ENCODE results near the gene DOCK1.

Gene DOCK1

DNA sequence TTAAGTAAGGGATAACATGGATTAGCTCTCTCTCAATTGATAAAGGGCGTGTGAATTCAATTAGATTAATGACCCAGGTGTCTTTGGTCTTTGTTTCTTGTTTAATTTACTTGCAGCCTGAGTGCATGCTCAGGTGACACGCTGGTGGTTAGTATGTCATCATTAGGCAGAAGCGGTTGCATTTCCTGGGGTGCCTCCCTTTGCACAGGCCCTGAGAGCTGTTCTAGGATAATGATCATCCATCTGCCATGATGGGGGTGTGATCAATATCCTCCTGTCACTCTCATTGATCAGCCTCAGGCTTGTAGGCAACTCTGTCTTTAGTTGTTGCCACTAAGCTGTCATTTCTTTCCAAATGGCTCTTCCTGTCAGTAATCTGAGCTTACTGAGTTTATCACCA lies 544.3 kb downstream of the DOCK1 start:
- H3K4me3 ChIP-seq (ENCODE audit: severe bottlenecking): no peak overlapping the region

DNA sequence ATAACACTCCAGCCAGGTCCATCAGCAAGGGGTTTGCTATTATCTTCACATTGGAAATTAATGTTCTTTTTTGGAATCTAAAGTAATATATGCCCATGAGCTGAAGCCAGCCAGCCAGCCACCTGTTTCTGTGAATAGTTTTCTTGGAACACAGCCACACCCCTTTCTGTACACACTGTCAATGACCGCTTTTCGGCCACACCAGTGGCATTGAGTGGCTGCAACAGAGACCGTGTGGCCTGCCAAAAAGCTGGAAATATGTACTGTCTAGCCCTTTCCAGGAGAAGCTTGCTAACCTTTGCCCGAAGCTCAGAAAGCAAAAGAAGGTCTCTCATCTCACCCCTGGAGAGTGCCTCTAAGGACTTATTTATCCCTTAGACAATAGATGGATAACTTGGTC lies 545.4 kb downstream of the DOCK1 start:
- DNase-seq (ENCODE audit: low spot score): no peak
- no peaks in the 10 kb centered on the region for H3K4me1 ChIP-seq (ENCODE audit: insufficient read depth, poor library complexity, severe bottlenecking)

More for the DNA sequence above, 544.3 kb downstream of the DOCK1 start:
- no peaks in the 10 kb centered on the region for H3K4me1 ChIP-seq (ENCODE audit: insufficient read depth, poor library complexity, severe bottlenecking)
- H3K27ac ChIP-seq (ENCODE audit: poor library complexity, severe bottlenecking): no peak overlapping the region
- no peaks in the 10 kb centered on the region for H3K27me3 ChIP-seq (ENCODE audit: insufficient read depth, poor library complexity, severe bottlenecking)
- H3K36me3 ChIP-seq (ENCODE audit: low read depth): peaks cover under 1% of the 10 kb centered on the region; the same call in 1 of the 2 replicates
- no peaks in the 10 kb centered on the region for H3K9me3 ChIP-seq (ENCODE audit: severe bottlenecking)
- no peak for DNase-seq (ENCODE audit: low spot score)
- no peak for ATAC-seq (ENCODE audit: low read depth)
- TF ChIP-seq, protein P1, sequence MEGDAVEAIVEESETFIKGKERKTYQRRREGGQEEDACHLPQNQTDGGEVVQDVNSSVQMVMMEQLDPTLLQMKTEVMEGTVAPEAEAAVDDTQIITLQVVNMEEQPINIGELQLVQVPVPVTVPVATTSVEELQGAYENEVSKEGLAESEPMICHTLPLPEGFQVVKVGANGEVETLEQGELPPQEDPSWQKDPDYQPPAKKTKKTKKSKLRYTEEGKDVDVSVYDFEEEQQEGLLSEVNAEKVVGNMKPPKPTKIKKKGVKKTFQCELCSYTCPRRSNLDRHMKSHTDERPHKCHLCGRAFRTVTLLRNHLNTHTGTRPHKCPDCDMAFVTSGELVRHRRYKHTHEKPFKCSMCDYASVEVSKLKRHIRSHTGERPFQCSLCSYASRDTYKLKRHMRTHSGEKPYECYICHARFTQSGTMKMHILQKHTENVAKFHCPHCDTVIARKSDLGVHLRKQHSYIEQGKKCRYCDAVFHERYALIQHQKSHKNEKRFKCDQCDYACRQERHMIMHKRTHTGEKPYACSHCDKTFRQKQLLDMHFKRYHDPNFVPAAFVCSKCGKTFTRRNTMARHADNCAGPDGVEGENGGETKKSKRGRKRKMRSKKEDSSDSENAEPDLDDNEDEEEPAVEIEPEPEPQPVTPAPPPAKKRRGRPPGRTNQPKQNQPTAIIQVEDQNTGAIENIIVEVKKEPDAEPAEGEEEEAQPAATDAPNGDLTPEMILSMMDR (IDR thresholded peaks at IDR 0.05; ENCODE audit: poor library complexity, severe bottlenecking): no peak

DNA sequence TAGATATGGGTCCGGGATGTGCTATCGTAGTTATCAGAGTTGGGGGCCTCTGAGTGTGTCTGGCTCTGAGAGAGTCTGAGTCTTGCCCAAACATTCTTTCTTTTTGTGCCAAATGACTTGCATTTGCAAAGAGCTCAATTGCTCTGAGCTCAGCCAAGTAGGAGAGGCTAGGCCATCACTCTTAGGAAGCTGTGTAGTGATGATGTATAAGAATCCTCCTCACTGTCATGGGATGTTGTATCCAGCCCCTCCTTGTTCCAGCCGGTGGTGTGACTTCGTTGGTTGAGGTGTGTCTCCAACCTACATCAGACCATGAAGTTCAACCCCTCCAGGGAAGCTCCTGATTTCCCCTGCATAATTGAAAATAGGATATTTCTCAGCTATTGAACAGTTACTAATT lies 546.4 kb downstream of the DOCK1 start:
- Histone ChIP-seq H3K27me3 (ENCODE audit: insufficient read depth, poor library complexity, severe bottlenecking) (no peaks in the 10 kb centered on the region), H3K4me3 (ENCODE audit: severe bottlenecking) (no peak overlapping the region), H3K4me1 (ENCODE audit: insufficient read depth, poor library complexity, severe bottlenecking) (no peaks in the 10 kb centered on the region), H3K27ac (ENCODE audit: poor library complexity, severe bottlenecking) (no peak overlapping the region), H3K36me3 (ENCODE audit: low read depth) (no peaks in the 10 kb centered on the region), H3K9me3 (ENCODE audit: severe bottlenecking) (no peaks in the 10 kb centered on the region)
- no peak for DNase-seq (ENCODE audit: low spot score)
- ATAC-seq (ENCODE audit: low read depth): no peak
- TF ChIP-seq, protein P1 (IDR thresholded peaks at IDR 0.05; ENCODE audit: poor library complexity, severe bottlenecking): no peak

More for the DNA sequence above, 545.4 kb downstream of the DOCK1 start:
- Histone ChIP-seq H3K36me3 (ENCODE audit: low read depth) (no peaks in the 10 kb centered on the region), H3K4me3 (ENCODE audit: severe bottlenecking) (no peak overlapping the region), H3K27me3 (ENCODE audit: insufficient read depth, poor library complexity, severe bottlenecking) (no peaks in the 10 kb centered on the region), H3K27ac (ENCODE audit: poor library complexity, severe bottlenecking) (no peak overlapping the region), H3K9me3 (ENCODE audit: severe bottlenecking) (no peaks in the 10 kb centered on the region)
- TF ChIP-seq, protein P1 (IDR thresholded peaks at IDR 0.05; ENCODE audit: poor library complexity, severe bottlenecking): no peak
- no peak for ATAC-seq (ENCODE audit: low read depth)

DNA sequence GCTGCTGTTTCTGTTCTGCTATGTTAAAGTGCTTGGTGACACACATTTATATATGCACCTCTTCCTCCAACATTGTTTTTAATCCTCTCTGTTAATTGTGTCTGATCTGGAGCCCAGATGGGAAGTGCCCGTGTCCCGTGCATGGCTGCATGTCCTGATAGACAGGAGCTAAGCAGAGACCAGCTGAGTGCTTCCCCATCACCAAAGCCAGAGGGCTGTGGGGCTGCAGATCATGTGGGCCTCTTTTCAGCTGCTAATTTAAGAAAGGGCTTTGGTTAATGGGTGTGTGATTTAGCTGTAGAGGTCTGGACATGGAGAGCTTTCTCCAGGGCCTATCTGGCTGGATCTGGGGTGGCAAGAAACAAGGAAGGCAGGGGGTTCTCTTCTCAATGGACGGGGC lies 547.3 kb downstream of the DOCK1 start:
- DNase-seq (ENCODE audit: low spot score): no peak
- no peak for ATAC-seq (ENCODE audit: low read depth)
- TF ChIP-seq, protein P1 (IDR thresholded peaks at IDR 0.05; ENCODE audit: poor library complexity, severe bottlenecking): no peak
- Histone ChIP-seq H3K9me3 (ENCODE audit: severe bottlenecking) (no peaks in the 10 kb centered on the region), H3K36me3 (ENCODE audit: low read depth) (no peaks in the 10 kb centered on the region), H3K4me3 (ENCODE audit: severe bottlenecking) (no peak overlapping the region), H3K27ac (ENCODE audit: poor library complexity, severe bottlenecking) (no peak overlapping the region), H3K27me3 (ENCODE audit: insufficient read depth, poor library complexity, severe bottlenecking) (no peaks in the 10 kb centered on the region), H3K4me1 (ENCODE audit: insufficient read depth, poor library complexity, severe bottlenecking) (no peaks in the 10 kb centered on the region)

DNA sequence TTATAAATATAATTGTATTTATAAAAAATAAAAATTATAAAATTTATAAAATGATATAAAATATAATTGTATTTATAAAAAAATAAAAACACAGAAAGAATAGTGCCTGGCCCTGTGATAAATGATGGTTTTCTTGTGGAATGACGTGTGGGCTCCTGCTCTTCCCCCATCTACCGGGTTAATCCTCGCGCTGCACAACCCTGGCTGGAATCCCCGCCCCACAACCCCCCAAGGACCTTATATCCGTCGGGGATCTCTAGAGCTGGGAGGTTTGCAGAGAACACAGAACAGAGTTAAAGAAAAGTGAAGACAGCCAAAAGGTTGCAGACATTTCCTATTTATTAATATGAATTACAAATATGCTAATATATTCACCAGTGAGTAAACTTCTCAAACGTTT lies 548.5 kb downstream of the DOCK1 start:
- H3K27me3 ChIP-seq (ENCODE audit: insufficient read depth, poor library complexity, severe bottlenecking): no peaks in the 10 kb centered on the region
- ATAC-seq (ENCODE audit: low read depth) (no peak), DNase-seq (ENCODE audit: low spot score) (no peak)
- H3K4me1 ChIP-seq (ENCODE audit: insufficient read depth, poor library complexity, severe bottlenecking): no peaks in the 10 kb centered on the region
- TF ChIP-seq, protein P1 (IDR thresholded peaks at IDR 0.05; ENCODE audit: poor library complexity, severe bottlenecking): no peak
- no peak overlapping the region for H3K4me3 ChIP-seq (ENCODE audit: severe bottlenecking)
- no peaks in the 10 kb centered on the region for H3K9me3 ChIP-seq (ENCODE audit: severe bottlenecking)
- H3K36me3 ChIP-seq (ENCODE audit: low read depth): no peaks in the 10 kb centered on the region
- H3K27ac ChIP-seq (ENCODE audit: poor library complexity, severe bottlenecking): no peak overlapping the region

Data from RWPE2 (cell line).